ENCODE data around the gene EFNA4.
"Not testable (repeated sequence)": the region's sequence is repeated elsewhere in the genome, so short reads cannot be mapped to it uniquely, and the experiment has no call there.

GRCh38 chr1:155118090-155118489, 54.5 kb downstream of the EFNA4 start:
- TF ChIP-seq, protein P1, sequence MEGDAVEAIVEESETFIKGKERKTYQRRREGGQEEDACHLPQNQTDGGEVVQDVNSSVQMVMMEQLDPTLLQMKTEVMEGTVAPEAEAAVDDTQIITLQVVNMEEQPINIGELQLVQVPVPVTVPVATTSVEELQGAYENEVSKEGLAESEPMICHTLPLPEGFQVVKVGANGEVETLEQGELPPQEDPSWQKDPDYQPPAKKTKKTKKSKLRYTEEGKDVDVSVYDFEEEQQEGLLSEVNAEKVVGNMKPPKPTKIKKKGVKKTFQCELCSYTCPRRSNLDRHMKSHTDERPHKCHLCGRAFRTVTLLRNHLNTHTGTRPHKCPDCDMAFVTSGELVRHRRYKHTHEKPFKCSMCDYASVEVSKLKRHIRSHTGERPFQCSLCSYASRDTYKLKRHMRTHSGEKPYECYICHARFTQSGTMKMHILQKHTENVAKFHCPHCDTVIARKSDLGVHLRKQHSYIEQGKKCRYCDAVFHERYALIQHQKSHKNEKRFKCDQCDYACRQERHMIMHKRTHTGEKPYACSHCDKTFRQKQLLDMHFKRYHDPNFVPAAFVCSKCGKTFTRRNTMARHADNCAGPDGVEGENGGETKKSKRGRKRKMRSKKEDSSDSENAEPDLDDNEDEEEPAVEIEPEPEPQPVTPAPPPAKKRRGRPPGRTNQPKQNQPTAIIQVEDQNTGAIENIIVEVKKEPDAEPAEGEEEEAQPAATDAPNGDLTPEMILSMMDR (IDR thresholded peaks at IDR 0.05) = not testable (repeated sequence)
- not testable (repeated sequence) for TF ChIP-seq POLR2A (IDR thresholded peaks at IDR 0.05)

Data from heart left ventricle (tissue), 13 donors.